CD4-positive, alpha-beta T cell treated with Interleukin-17A for 4 hours (primary cell): ENCODE results near the gene MYO1E.
A peak's percentile ranks its signal among the peaks of the same experiment; 100 is the strongest.
"Not testable (repeated sequence)": the region's sequence is repeated elsewhere in the genome, so short reads cannot be mapped to it uniquely, and the experiment has no call there.

Experiments used
- DNase-seq: peaks from one replicate; pipeline ENCODE4 v3.0.0-alpha.2; 2020; ENCODE audit warnings: mixed read lengths

Gene MYO1E

GRCh38 chr15:59180945-59181600 is 191.6 kb downstream of the MYO1E start:
- DNase-seq, result no peak

GRCh38 chr15:59179717-59180116 is 193.0 kb downstream of the MYO1E start:
- no peak for DNase-seq

GRCh38 chr15:59178151-59178695 is 194.4 kb downstream of the MYO1E start:
- no peak for DNase-seq

- no peak for DNase-seq
Measured at GRCh38 chr15:59177317-59177660, 195.4 kb downstream of the MYO1E start.

DNA sequence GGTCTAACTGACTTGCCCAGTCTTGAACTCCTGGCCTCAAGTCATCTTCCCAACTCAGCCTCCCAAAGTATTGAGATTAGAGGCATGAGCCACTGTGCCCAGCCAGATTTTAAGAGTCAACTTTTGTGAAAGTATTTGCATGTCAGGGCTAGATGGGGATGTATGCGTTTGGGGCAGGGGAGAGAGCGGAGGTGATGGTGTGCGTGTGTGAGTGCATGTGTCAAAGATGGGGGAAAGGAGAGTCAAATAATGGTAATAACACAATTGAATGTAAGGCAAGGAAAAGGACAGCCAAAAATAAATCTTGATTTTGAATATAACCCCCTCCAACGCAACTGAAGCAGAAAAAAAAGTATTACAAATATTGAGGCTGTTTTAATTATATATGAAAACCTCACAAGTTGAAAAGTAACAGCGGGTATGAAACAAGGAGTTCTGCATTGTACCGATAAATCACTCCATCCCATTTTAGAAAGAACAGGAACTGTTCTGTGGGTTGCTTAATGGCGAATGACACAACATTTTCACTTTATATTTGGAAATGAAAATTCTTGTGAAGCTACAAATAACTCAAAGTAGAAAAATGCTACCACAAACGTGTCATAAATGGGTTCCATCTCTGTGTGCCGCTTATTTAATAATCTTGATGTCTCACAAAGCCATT is 195.9 kb downstream of the MYO1E start:
- no peak for DNase-seq

- DNase-seq, result peak; percentile 20
Measured at GRCh38 chr15:59174835-59175831, 197.5 kb downstream of the MYO1E start.

GRCh38 chr15:59174151-59174834 is 198.4 kb downstream of the MYO1E start:
- DNase-seq, result no peak

- no peak for DNase-seq
Measured at GRCh38 chr15:59173194-59173593, 199.5 kb downstream of the MYO1E start.

DNA sequence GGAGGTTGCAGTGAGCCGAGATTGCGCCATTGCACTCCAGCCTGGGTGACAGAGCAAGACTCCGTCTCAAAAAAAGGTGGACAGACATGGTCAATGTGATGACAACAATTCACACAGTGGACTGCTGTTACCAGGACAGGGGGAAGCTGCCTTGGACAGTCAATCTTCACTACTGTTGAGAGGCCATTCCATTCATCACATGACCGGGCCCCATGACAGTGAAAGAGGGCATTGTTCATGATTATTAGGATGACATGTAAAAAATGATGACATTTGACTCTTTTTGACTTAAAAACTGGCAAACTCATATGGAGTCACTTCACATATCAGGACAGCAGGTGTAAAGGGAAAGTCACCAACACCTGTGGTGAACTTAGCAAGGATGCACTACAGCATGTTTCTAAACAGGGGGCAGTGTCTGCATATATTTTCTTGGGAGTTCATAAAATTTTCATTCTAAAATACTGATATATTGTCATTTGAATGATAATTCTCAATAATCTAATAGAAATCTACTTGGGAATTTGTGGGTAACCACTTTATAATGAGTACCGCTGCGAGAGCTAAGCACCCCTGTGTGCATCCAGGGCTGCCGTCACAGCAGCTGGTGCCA is 200.3 kb downstream of the MYO1E start:
- DNase-seq, result no peak

GRCh38 chr15:59171067-59171397 is 201.6 kb downstream of the MYO1E start:
- DNase-seq, result no peak

- no peak for DNase-seq
Measured at GRCh38 chr15:59170295-59171066, 202.2 kb downstream of the MYO1E start.

GRCh38 chr15:59169251-59169708 is 203.4 kb downstream of the MYO1E start:
- no peak for DNase-seq

- no peak for DNase-seq
Measured at GRCh38 chr15:59168536-59168935, 204.1 kb downstream of the MYO1E start.

- DNase-seq, result no peak
Measured at GRCh38 chr15:59166601-59167265, 205.9 kb downstream of the MYO1E start.

GRCh38 chr15:59166166-59166565 is 206.5 kb downstream of the MYO1E start:
- DNase-seq, result no peak

- no peak for DNase-seq
Measured at GRCh38 chr15:59165726-59166125, 206.9 kb downstream of the MYO1E start.

GRCh38 chr15:59162080-59162479 is 210.6 kb downstream of the MYO1E start:
- DNase-seq, result not testable (repeated sequence)

DNA sequence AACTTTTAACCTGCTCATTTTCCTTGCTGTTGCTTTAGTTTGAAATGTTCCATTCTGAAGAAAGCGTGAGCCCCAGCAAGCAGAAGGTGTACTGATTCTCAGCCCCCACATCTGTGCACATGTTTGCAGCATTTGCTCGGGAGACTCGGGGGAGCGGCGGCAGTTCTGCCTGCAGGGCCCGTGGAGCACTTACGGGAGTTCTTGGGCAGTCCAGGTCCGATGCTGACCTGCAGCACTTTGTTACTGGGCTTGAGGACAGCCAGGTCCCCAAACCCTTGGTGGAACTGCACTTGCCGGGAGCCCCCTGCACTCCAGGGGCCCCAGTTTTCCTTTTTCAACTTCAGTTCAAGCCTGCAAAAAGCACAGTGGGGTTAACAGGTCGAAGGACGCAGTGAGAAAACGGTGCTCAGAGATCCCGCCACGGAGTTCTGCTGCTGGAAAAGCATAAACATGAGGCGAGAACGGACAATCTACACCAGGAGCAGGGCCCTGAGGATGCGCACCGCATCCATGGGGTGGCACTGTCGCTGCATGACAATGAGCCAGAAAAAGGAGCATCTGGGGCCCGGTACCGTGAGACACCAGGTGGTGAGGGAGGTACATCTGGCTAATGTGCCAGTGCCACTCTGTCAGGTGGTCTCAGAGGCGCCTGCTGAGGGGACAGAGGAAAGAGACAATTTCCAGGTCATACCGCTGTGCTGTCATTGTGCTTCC is 211.6 kb downstream of the MYO1E start:
- peak; percentile 16 for DNase-seq

DNA sequence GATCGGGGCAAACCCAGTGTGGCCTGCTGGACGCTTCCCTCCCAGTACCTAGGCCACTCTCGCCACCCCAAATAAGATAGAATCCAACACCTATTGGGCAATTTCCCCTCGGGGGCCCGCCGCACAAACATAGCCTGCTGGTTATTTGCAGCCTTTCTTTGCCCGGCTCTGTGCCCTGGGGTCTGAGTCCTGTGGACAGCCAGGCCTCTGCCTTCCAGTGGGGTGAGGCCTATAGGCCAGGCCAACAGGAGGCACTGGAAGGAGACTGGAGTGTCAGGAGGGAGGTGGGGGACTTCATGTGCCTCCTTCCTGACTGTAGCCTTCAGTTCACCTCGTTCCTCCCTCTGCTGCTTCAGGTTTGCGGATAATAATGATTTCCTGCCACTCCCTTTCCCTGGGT is 213.5 kb downstream of the MYO1E start:
- DNase-seq, result no peak

DNA sequence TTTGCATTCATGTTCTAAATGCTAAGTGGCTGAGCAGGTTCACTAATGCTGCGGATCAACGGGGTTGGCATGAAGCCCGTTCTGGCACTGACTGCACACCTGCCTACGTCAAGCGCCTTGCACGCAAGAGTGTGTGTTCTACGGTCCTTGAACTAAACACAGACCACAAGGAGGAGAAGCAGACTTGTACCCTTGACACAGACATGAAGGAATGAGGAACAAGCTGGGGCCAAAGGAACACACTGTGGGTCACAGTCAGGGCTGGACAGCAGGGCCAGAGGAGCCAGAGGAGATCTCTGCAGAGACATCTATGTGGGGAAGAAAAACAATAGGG is 214.0 kb downstream of the MYO1E start:
- no peak for DNase-seq
